WTC11 (cell line): Measurements from ENCODE around the gene GARNL3. TPM values are rescaled to one million over a fixed set of nuclear protein-coding genes. Genes with fewer than 3 reads are reported as not detected.

Experiments
- ATAC-seq: fragments of 200-7000 bp; cut with Tn5 transposase; 2 replicates; pipeline ENCODE4 v1.10.0; 2021; ENCODE audit warnings: mild to moderate bottlenecking, moderate library complexity
- CTCF ChIA-PET: fragments of 300-600 bp; sonication (Branson Sonifier 250); formaldehyde crosslinking; loops from one replicate; lab custom pipeline; 2021; ENCODE audit warnings: antibody characterized with exemption; lab: Charles Lee
- POLR2A ChIA-PET: fragments of 350-600 bp; sonication (Branson Sonifier 250); formaldehyde crosslinking; loops from one replicate; lab custom pipeline; 2021; ENCODE audit warnings: antibody characterized with exemption; lab: Charles Lee
- DNase-seq: peaks from one replicate; pipeline ENCODE4 v3.0.0; 2021; ENCODE audit warnings: low spot score
- H3K27ac Mint-ChIP-seq: 2 replicates; pipeline ENCODE4 v1.8.0; 2021; ENCODE audit warnings: mixed read lengths
- H3K27me3 Mint-ChIP-seq: 2 replicates; pipeline ENCODE4 v1.8.0; 2021; ENCODE audit warnings: low read depth, mild to moderate bottlenecking, moderate library complexity, mixed read lengths
- H3K36me3 Mint-ChIP-seq: 2 replicates; pipeline ENCODE4 v1.8.0; 2021; ENCODE audit warnings: mixed read lengths
- H3K4me1 Mint-ChIP-seq: 2 replicates; pipeline ENCODE4 v1.8.0; 2022; ENCODE audit warnings: mixed read lengths
- H3K4me3 Mint-ChIP-seq: 2 replicates; pipeline ENCODE4 v1.8.0; 2021; ENCODE audit warnings: mild to moderate bottlenecking, moderate library complexity, mixed read lengths
- H3K9me3 Mint-ChIP-seq: 2 replicates; pipeline ENCODE4 v1.8.0; 2021; ENCODE audit warnings: mixed read lengths
- CREB1 ChIP-seq: sonication (generic); formaldehyde crosslinking; IDR thresholded peaks from 2 replicates; pipeline ENCODE4 v1.8.0; 2023; ENCODE audit warnings: mild to moderate bottlenecking, missing genetic modification reagents
- ESRRA ChIP-seq: sonication (generic); formaldehyde crosslinking; IDR thresholded peaks from 2 replicates; pipeline ENCODE4 v1.8.1; 2022; ENCODE audit warnings: mild to moderate bottlenecking, missing genetic modification reagents, borderline replicate concordance
- FOXJ3 ChIP-seq: sonication (generic); formaldehyde crosslinking; IDR thresholded peaks from 2 replicates; pipeline ENCODE4 v1.9.0; 2021; ENCODE audit warnings: missing genetic modification reagents, mild to moderate bottlenecking, borderline replicate concordance
- GTF2I ChIP-seq: fragments of 250-450 bp; sonication (Bioruptor Pico); conservative IDR thresholded peaks from 2 replicates; pipeline ENCODE4 v1.4.0; 2021; ENCODE audit warnings: mild to moderate bottlenecking
- JUN ChIP-seq: sonication (generic); formaldehyde crosslinking; IDR thresholded peaks from 2 replicates; pipeline ENCODE4 v1.8.0; 2023; ENCODE audit warnings: mild to moderate bottlenecking, missing genetic modification reagents
- NFE2L1 ChIP-seq: sonication (generic); formaldehyde crosslinking; IDR thresholded peaks from 2 replicates; pipeline ENCODE4 v1.8.1; 2023; ENCODE audit warnings: missing genetic modification reagents
- NR1H2 ChIP-seq: sonication (generic); formaldehyde crosslinking; IDR thresholded peaks from 2 replicates; pipeline ENCODE4 v1.9.0; 2021; ENCODE audit warnings: mild to moderate bottlenecking, moderate library complexity, missing genetic modification reagents
- NR2C2 ChIP-seq: sonication (generic); formaldehyde crosslinking; IDR thresholded peaks from 2 replicates; pipeline ENCODE4 v1.8.0; 2022; ENCODE audit warnings: mild to moderate bottlenecking, missing genetic modification reagents
- NR3C1 ChIP-seq: sonication (generic); formaldehyde crosslinking; conservative IDR thresholded peaks from 2 replicates; pipeline ENCODE4 v1.8.1; 2023; ENCODE audit warnings: low read depth, mild to moderate bottlenecking, missing genetic modification reagents
- SMAD3 ChIP-seq: sonication (generic); formaldehyde crosslinking; IDR thresholded peaks from 2 replicates; pipeline ENCODE4 v1.8.0; 2022; ENCODE audit warnings: missing genetic modification reagents, mild to moderate bottlenecking, borderline replicate concordance
- ZBTB43 ChIP-seq: sonication (generic); formaldehyde crosslinking; IDR thresholded peaks from 2 replicates; pipeline ENCODE4 v1.8.1; 2023; ENCODE audit warnings: mild to moderate bottlenecking, missing genetic modification reagents
- ZNF121 ChIP-seq: sonication (generic); formaldehyde crosslinking; IDR thresholded peaks from 2 replicates; pipeline ENCODE4 v1.8.0; 2023; ENCODE audit warnings: missing genetic modification reagents
- ZNF219 ChIP-seq: sonication (generic); formaldehyde crosslinking; IDR thresholded peaks from 2 replicates; pipeline ENCODE4 v1.8.0; 2023; ENCODE audit warnings: missing genetic modification reagents, mild to moderate bottlenecking, borderline replicate concordance
- ZNF232 ChIP-seq: sonication (generic); formaldehyde crosslinking; IDR thresholded peaks from 2 replicates; pipeline ENCODE4 v1.8.0; 2022; ENCODE audit warnings: mild to moderate bottlenecking, missing genetic modification reagents
- ZNF317 ChIP-seq: sonication (generic); formaldehyde crosslinking; IDR thresholded peaks from 2 replicates; pipeline ENCODE4 v1.8.1; 2023; ENCODE audit warnings: low read depth, mild to moderate bottlenecking, moderate library complexity, missing genetic modification reagents, borderline replicate concordance
- ZNF532 ChIP-seq: fragments of 250-450 bp; sonication (Bioruptor Pico); IDR thresholded peaks from 2 replicates; pipeline ENCODE4 v1.9.0; 2021; ENCODE audit warnings: mild to moderate bottlenecking, borderline replicate concordance
- total RNA-seq: library from RNA; stranded (reverse); gene quantifications from 3 replicates; pipeline ENCODE4 v1.2.3, GENCODE V29; 2021
- TF ChIP-seq, protein P1 (sequence below): fragments of 250-450 bp; sonication (Bioruptor Pico); IDR thresholded peaks from 2 replicates; pipeline ENCODE4 v1.8.0; 2021; ENCODE audit warnings: mild to moderate bottlenecking

The GARNL3 gene
- total RNA-seq, 1 experiment from 2014 or later, result 17.8 TPM

- TF ChIP-seq FOXJ3 (CRISPR knock-in tag) (no peak), ZNF532 (no peak), NFE2L1 (CRISPR knock-in tag) (no peak), NR3C1 (CRISPR knock-in tag) (no peak)
- TF ChIP-seq, all 79 proteins: peak for 0
- Mint-ChIP-seq H3K36me3 (peaks cover 2% of the 10 kb centered on the region), H3K27ac (no peak overlapping the region), H3K4me3 (no peak overlapping the region), H3K4me1 (peaks cover 9% of the 10 kb centered on the region; the same call in 1 of the 2 replicates), H3K9me3 (peaks cover 4% of the 10 kb centered on the region), H3K27me3 (no peaks in the 10 kb centered on the region)
- DNase-seq (no peak), ATAC-seq (no peak)
- ChIA-PET POLR2A (no interaction called here), CTCF (interaction anchor here (1.0 kb wide), 1 partner anchor 53 kb away, joined by 3 read pairs; no protein-coding TSS in a partner anchor)
These were observed 13.2 kb downstream of the GARNL3 start for GRCh38 chr9:127277770-127278169.

GRCh38 chr9:127278372-127278771, 13.8 kb downstream of the GARNL3 start:
- Mint-ChIP-seq H3K4me3 (no peak overlapping the region), H3K27ac (no peak overlapping the region; the same call in 1 of the 2 replicates), H3K27me3 (no peaks in the 10 kb centered on the region), H3K9me3 (peaks cover 4% of the 10 kb centered on the region), H3K4me1 (peaks cover 9% of the 10 kb centered on the region; the same call in 1 of the 2 replicates), H3K36me3 (peaks cover 2% of the 10 kb centered on the region)
- DNase-seq (no peak), ATAC-seq (no peak)
- TF ChIP-seq ZBTB43 (no peak), ZNF219 (CRISPR knock-in tag) (no peak), ESRRA (CRISPR knock-in tag) (no peak), GTF2I (CRISPR knock-in tag) (no peak), CREB1 (CRISPR knock-in tag) (no peak), ZNF121 (CRISPR knock-in tag) (no peak), ZNF317 (no peak), NR1H2 (no peak)
- ChIA-PET POLR2A (no interaction called here), CTCF (no interaction called here)

DNA sequence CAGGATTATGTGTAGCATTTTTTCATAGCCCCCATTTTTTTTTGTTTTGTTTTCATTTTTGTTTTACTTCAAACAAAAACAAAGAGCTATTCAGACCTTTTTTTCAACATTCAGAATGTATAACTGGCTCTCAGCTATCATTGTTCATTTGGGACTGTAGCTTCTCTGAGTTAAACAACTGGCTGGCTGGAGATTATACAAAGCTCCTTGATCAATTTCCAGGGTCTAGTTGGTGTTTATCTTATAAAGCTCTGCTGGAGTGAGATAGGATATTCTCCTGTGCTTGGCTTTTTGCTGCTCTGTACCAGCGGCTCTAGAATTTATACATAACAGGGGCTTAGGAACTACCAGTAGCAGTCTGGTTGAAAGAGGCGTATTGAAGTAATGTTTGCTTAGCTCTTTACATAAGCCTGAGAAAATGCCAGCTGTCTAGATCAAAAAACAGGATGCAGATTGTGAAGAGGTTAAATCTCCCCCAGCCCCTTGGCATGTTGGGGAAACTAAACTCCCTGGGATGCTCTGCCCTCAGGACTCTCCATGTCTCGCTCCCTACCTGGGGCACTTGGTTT, 15.2 kb downstream of the GARNL3 start:
- Mint-ChIP-seq H3K9me3 (peaks cover 4% of the 10 kb centered on the region), H3K4me1 (peaks cover 9% of the 10 kb centered on the region; the same call in 1 of the 2 replicates), H3K4me3 (no peak overlapping the region)
- POLR2A ChIA-PET, result no interaction called here
- ATAC-seq, result no peak
- no peak for TF ChIP-seq NFE2L1 (CRISPR knock-in tag)
- TF ChIP-seq, protein P1, sequence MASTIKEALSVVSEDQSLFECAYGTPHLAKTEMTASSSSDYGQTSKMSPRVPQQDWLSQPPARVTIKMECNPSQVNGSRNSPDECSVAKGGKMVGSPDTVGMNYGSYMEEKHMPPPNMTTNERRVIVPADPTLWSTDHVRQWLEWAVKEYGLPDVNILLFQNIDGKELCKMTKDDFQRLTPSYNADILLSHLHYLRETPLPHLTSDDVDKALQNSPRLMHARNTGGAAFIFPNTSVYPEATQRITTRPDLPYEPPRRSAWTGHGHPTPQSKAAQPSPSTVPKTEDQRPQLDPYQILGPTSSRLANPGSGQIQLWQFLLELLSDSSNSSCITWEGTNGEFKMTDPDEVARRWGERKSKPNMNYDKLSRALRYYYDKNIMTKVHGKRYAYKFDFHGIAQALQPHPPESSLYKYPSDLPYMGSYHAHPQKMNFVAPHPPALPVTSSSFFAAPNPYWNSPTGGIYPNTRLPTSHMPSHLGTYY, result no peak
- no peak for TF ChIP-seq NR3C1 (CRISPR knock-in tag)
- TF ChIP-seq ZNF232 (CRISPR knock-in tag), result no peak
- TF ChIP-seq NR2C2 (CRISPR knock-in tag), result no peak
- TF ChIP-seq JUN (CRISPR knock-in tag), result no peak
- no peak for TF ChIP-seq SMAD3 (CRISPR knock-in tag)
- TF ChIP-seq, all 79 proteins: peak for 0
- CTCF ChIA-PET, result interaction anchor here (1.5 kb wide), 1 partner anchor 68 kb away, joined by 3 read pairs; no protein-coding TSS in a partner anchor
- DNase-seq, result no peak
- Mint-ChIP-seq H3K27ac (no peak overlapping the region), H3K36me3 (peaks cover 2% of the 10 kb centered on the region), H3K27me3 (no peaks in the 10 kb centered on the region)
